H1 (cell line): ENCODE measurements around the gene LIN28A. TPM values are rescaled to one million over a fixed set of nuclear protein-coding genes. Genes with fewer than 3 reads are reported as not detected.

Experiments
- ATF2 ChIP-seq: IDR thresholded peaks from 2 replicates; pipeline ENCODE4 v1.6.1; 2012; ENCODE audit warnings: low read length, inconsistent platforms
- SP1 ChIP-seq: IDR thresholded peaks from 2 replicates; pipeline ENCODE4 v1.6.1; 2011; ENCODE audit warnings: low read depth, low read length
- polyA plus RNA-seq, 7 experiments: library from polyadenylated mRNA; depleted of rRNA in 3 of 7; stranded (reverse) in 5 of 7; unstranded in 2 of 7; fragments of >200 nt in 5 of 7; fragments of 200-250 nt in 2 of 7; gene quantifications; 1 replicate in 5 of 7; 2 replicates in 1 of 7; 4 replicates in 1 of 7; pipeline versions ENCODE4 v1.2.1 to v1.2.3, GENCODE V29; 2011 to 2013; ENCODE audit warnings: missing spikeins in 2 of 7, mixed read lengths in 2 of 7
- total RNA-seq: library from RNA; stranded (reverse); fragmentation: NEBNext Ultra II Directional; extraction: Animal tissue kit (Norgen Biotek cat#: 25700); gene quantifications from 2 replicates; pipeline ENCODE4 v1.2.1, GENCODE V29; 2021

Gene LIN28A
- total and polyA plus RNA-seq, 2 of the 8 experiments (the other 6 are each of a cell fraction or from before 2014, with no cell fraction given): 403 to 1,486 TPM

DNA sequence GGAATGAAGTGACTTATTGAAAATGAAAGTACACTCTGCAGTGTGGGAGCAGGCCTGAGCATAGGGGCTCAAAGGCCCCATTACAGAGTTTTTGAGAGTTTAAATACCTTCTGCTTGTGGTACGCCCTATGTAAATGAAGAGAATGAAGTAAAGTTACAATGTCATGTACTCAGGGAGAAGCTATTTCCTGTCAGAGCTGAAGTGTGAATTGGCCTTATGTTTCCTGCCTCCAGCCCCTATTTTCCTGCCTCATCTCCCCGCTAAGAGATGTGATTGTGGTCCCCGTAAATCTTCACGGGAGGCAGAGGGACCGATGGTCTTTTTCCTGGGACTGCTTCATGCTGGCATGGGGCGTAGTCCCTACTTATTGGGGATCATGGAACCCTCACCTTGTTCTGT is 35.5 kb upstream of the LIN28A start (continued):
- TF ChIP-seq ATF2 (no peak), SP1 (no peak)
- TF ChIP-seq, all 59 proteins: peak for 0
